Measurements from ENCODE around the gene COTL1.

Gene COTL1

GRCh38 chr16:84557059-84557458, 60.8 kb downstream of the COTL1 start:
- H2AFZ ChIP-seq (ENCODE audit: low read depth, low read length, severe bottlenecking): no peak overlapping the region
- no peak overlapping the region for H3K4me3 ChIP-seq (ENCODE audit: insufficient read depth, low read length, poor library complexity, severe bottlenecking)
- H3K36me3 ChIP-seq (ENCODE audit: low read length): no peaks in the 10 kb centered on the region
- no peaks in the 10 kb centered on the region for H3K9me3 ChIP-seq (ENCODE audit: insufficient read depth, low read length)
- TF ChIP-seq EZH2phosphoT487 (conservative IDR thresholded peaks at IDR 0.05; ENCODE audit: low read length): no peak
- no peak for TF ChIP-seq CTCF (IDR thresholded peaks at IDR 0.05; ENCODE audit: insufficient read depth, low read length, poor library complexity, severe bottlenecking)
- no peaks in the 10 kb centered on the region for H4K20me1 ChIP-seq (ENCODE audit: low read depth, low read length)
- no peaks in the 10 kb centered on the region for H3K79me2 ChIP-seq (ENCODE audit: insufficient read depth, low read length)
- no peak overlapping the region for H3K4me2 ChIP-seq (ENCODE audit: low read depth, low read length, poor library complexity, severe bottlenecking)
- H3K9ac ChIP-seq (ENCODE audit: low read length): no peak overlapping the region
- H3K27me3 ChIP-seq (ENCODE audit: low read length): no peaks in the 10 kb centered on the region
- H3F3A ChIP-seq (ENCODE audit: insufficient read depth): no peaks in the 10 kb centered on the region
- H3K27ac ChIP-seq (ENCODE audit: low read depth, low read length): no peak overlapping the region
- H3K9me2 ChIP-seq (replicated peaks; ENCODE audit: insufficient read depth, low read length): no peaks in the 10 kb centered on the region

GRCh38 chr16:84555418-84556196, 62.3 kb downstream of the COTL1 start:
- Histone ChIP-seq H3F3A (ENCODE audit: insufficient read depth) (no peaks in the 10 kb centered on the region), H3K4me3 (ENCODE audit: insufficient read depth, low read length, poor library complexity, severe bottlenecking) (no peak overlapping the region), H3K79me2 (ENCODE audit: insufficient read depth, low read length) (no peaks in the 10 kb centered on the region), H2AFZ (ENCODE audit: low read depth, low read length, severe bottlenecking) (no peak overlapping the region), H3K9me3 (ENCODE audit: insufficient read depth, low read length) (no peaks in the 10 kb centered on the region), H4K20me1 (ENCODE audit: low read depth, low read length) (no peaks in the 10 kb centered on the region), H3K9me2 (replicated peaks; ENCODE audit: insufficient read depth, low read length) (no peaks in the 10 kb centered on the region), H3K36me3 (ENCODE audit: low read length) (no peaks in the 10 kb centered on the region), H3K9ac (ENCODE audit: low read length) (no peak overlapping the region), H3K27me3 (ENCODE audit: low read length) (no peaks in the 10 kb centered on the region), H3K27ac (ENCODE audit: low read depth, low read length) (no peak overlapping the region), H3K4me2 (ENCODE audit: low read depth, low read length, poor library complexity, severe bottlenecking) (no peak overlapping the region)
- no peak for TF ChIP-seq CTCF (IDR thresholded peaks at IDR 0.05; ENCODE audit: insufficient read depth, low read length, poor library complexity, severe bottlenecking)
- TF ChIP-seq EZH2phosphoT487 (conservative IDR thresholded peaks at IDR 0.05; ENCODE audit: low read length): no peak

- no peak overlapping the region for H3K27ac ChIP-seq (ENCODE audit: low read depth, low read length)
- H3K27me3 ChIP-seq (ENCODE audit: low read length): no peaks in the 10 kb centered on the region
- H3K9me3 ChIP-seq (ENCODE audit: insufficient read depth, low read length): no peaks in the 10 kb centered on the region
- H3K79me2 ChIP-seq (ENCODE audit: insufficient read depth, low read length): no peaks in the 10 kb centered on the region
- no peak overlapping the region for H3K4me3 ChIP-seq (ENCODE audit: insufficient read depth, low read length, poor library complexity, severe bottlenecking)
- H4K20me1 ChIP-seq (ENCODE audit: low read depth, low read length): no peaks in the 10 kb centered on the region
- TF ChIP-seq CTCF (IDR thresholded peaks at IDR 0.05; ENCODE audit: insufficient read depth, low read length, poor library complexity, severe bottlenecking) (no peak), EZH2phosphoT487 (conservative IDR thresholded peaks at IDR 0.05; ENCODE audit: low read length) (no peak)
- H2AFZ ChIP-seq (ENCODE audit: low read depth, low read length, severe bottlenecking): no peak overlapping the region
- H3K4me2 ChIP-seq (ENCODE audit: low read depth, low read length, poor library complexity, severe bottlenecking): no peak overlapping the region
- H3K9me2 ChIP-seq (replicated peaks; ENCODE audit: insufficient read depth, low read length): no peaks in the 10 kb centered on the region
- no peak overlapping the region for H3K9ac ChIP-seq (ENCODE audit: low read length)
- H3K36me3 ChIP-seq (ENCODE audit: low read length): no peaks in the 10 kb centered on the region
- H3F3A ChIP-seq (ENCODE audit: insufficient read depth): no peaks in the 10 kb centered on the region
These were observed 63.1 kb downstream of the COTL1 start for GRCh38 chr16:84554627-84555328.
